ENCODE results near the gene PTPRT.

PTPRT gene

DNA sequence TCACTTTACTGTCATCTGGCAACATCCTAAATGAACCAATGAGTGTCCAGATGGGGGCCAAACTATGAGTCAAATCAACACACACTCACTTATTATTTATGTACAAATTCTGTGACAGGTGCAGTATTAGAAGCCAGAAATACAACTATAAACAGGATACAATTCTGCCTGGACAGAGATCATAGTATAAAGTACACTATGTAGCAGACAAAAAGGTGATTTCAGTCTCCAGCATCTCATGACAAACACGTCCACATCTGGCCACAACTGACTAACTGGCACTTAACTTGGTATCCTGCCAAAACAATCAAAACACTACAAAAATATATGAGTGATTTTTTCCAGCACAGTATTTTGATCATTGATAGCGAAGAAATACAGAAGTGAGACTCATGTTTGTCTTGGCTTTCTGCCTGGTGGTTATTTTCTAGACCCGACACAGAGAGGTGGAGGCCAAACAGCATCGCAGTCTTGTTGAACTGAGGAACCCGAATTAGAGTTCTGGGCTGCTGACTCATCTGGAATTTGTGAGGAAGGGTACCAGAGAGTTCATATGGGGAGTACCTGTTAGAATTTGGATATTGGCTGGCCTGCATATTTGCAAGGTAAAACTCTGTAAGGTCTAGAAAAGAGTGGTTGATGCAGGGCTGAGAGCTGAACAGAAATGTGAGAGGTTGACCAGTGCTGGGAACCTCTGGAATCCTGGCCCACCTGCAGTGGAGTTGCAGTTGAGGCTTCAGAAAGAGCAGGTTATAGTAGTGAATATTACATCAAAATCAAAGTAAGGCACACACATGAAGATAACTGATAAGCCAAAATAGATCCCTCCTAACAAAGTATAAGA, 475.2 kb downstream of the PTPRT start:
- DNase-seq (ENCODE audit: low read depth) = no peak

DNA sequence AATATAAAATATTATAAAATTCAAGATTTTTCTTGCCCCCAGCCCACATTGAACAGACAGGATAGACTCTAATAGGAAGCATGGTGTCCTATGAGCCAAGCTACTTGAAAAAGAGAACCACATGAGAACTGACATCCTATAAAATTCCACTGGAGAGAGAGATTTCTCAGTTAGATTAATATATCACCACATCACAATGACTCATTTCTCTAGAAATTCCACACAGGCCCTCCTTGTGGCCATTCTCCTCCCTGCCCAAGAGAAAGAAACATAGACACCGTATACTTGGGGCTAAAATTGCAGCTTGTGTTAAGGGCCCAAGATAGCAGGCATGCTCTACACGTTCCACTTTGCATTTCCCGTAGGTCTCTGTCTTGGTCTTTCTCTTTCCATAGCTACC, 481.4 kb downstream of the PTPRT start:
- DNase-seq (ENCODE audit: low read depth) = no peak

DNA sequence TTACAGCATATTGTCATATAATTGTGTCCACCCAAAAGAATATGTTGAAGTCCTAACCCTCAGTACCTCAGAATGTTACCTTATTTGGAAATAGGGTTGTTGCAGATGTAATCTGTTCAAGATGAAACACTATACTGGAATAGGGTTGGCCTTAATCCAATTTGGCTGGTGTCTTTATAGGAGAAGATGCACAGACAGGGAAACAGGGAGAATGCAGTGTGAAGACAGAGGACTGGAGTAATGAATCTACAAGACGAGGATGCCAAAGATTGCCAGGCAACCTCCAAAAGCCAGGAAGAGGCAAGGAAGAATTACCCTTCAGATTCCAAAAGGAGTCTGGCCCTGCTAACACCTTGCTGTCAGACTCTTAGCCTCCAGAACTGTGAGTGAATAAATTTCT, 482.9 kb downstream of the PTPRT start:
- DNase-seq (ENCODE audit: low read depth) = no peak

DNA sequence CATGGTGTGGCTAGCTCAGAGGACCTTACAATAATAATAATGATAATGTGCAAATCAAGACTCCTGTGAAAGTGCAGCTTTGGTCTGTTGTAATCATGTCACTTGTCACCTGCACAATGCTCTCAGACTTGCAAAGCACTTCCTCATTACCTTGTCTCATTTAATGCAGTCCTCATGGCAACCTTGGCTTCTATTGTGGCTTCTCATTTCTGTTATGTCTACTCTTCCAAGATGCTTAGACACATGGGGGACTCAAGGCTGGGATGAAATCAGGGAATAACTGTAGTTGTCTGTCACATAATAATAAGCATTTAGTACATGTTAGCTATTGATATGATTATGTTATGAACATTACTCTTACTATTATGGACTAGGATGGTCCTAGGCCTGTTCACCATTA, 484.2 kb downstream of the PTPRT start:
- DNase-seq (ENCODE audit: low read depth) = no peak

DNA sequence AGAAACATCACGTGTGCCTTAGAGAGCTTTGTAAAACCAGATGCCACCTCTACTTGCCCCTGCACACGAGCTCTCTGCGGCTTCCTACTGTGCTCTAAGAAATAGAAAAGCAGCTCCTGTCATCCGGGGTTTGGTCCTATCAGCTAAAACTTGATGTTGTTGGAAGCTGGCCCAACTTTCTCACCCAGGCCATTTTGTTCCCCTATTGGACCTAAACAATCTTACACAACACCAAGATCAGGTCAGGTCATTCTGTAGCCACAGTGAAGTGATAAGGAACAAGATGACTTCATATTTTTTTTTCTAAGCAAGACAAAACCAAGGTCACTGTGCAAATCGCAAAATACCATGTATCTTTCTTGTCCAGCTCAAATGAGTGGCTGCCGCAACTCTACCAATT, 486.0 kb downstream of the PTPRT start:
- DNase-seq (ENCODE audit: low read depth) = no peak

DNA sequence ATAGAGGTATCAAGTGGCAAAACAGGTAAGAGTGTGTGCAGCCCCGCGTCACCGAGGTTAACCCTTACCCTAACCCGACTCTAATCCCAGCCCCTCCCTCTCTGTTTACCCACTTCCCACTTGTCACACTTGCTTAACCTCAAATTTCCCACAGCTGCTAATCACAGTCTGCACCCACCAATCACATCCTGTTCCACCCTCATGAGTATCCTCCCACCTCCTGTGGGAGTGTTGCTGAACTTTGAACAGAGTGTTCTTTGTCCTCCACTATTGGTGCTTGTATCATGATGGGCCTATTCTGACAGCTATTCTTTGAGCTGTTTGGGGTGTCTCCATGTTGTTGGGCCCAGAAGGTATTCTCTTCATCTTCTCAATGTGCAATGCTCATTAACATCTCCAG, 487.8 kb downstream of the PTPRT start:
- no peak for DNase-seq (ENCODE audit: low read depth)

DNA sequence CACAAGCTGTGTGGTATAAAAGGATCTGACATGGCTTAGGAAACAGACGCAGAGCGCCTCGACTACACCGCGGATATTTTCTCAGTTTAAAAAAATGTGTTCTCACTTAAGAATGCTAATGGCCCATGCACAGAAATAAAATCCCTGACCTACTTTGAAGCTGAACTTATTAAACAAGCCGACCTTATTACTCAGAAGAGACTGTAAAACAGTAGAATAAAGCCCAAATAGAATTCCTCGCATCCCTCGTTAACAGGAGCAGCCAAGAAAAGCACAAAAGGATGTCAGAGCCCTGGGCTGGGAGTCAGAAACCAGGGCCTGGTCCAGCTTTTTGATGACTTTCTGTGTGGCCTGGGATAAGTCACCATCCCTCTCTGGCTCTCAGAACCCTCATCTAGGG, 489.3 kb downstream of the PTPRT start:
- DNase-seq (ENCODE audit: low read depth) = no peak

DNA sequence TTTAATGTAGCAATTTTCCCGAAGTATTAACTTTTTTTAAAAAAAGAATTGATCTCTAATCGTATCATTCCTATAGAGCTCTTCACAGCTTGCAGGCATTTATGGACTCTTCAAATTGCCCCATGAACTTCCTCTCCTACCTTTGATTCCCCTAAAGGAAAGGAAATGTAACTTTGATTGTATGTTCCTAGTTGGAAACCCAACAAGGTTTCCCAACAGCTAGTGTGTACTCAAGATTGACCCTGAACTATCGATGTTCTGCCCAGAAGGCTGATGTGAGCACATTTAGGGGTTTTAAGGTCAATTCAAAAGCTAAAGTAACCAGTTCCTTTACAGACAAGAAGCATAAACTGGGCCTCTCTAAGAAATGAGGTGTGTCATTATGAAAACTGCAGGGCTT, 491.7 kb downstream of the PTPRT start:
- DNase-seq (ENCODE audit: low read depth) = no peak

DNA sequence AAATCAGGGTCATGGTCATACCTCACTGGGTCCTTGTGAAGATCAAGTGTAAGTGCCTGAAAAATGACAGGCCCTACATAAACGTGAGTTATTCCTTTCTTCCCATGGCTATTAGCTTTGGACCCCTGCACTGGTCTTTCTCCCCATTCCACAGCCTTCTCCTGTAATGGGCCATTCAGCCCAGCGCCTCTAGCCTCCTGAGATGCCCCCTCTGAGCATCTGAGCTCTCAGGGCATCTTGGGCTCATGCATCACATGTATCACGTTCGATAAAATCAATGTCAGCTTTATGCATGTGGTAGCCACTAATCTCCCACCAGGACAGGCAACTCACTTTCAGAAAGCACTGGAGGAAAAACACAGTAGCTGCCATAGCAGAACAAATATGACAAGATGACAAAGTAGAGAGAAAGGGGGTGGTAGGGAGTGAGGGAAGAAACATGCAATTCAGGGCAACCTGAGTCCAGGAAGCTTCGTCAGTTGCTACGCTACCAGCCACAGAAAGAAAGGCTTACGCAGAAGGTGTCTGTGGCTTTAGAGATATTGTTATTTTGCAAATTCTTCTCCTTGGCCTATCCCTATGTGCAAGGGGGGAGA, 498.8 kb downstream of the PTPRT start:
- no peak for DNase-seq (ENCODE audit: low read depth)

DNA sequence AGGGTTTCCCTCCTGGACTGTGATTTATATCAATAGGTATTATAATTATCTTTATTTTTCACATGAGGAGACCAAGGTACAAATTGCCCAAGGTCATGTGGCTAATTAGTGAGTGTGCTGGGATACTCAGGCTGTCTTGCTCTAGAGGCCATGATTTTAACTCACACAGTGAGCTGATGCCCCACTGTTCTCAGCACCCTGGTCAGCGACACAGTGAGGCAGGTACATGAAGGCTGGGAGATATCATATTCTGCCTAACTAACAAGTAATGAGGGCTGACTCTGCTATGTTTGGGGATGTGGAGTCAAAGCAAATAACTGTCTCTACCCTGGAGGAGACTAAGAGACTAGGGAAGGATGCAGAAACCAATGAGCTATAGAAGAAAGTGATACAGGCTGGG, 501.1 kb downstream of the PTPRT start:
- DNase-seq (ENCODE audit: low read depth) = no peak

DNA sequence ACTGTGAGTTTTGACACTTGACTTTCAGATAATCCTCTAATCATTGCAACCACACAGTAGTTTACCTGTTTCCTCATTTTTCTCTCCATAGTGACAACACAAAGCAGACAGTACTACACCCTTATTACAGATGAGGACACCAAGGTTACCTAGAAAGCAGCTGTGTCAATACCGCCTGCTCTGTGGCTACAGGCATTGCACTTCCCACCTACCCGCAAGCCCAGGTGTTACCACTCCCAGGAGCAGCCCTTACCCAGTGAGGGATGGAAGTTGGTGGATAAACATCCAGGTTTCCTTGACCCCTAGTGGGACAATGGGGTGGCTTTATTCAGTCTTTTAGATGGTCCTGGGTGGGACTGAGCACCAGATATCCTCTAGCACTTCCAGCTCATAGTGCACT, 503.6 kb downstream of the PTPRT start:
- DNase-seq (ENCODE audit: low read depth) = no peak

DNA sequence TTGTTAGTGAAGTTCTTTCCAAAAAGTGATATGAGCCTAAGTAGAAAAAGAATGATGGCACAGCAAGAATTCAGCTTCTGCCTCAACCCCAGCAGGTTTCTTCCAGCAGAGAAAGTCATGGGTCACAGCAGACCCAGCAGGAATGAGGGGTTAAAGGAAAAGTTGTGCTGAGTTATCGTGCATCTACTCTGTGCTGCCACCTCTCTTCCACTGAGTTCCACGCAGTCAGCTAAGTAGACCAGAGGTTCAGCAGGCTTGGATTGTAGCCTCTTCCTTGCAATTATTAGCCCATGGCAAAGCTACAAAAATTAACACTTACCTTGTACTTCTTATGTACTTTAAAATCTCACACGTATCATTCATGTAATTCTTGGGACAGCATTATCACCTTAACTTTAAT, 510.8 kb downstream of the PTPRT start:
- no peak for DNase-seq (ENCODE audit: low read depth)

DNA sequence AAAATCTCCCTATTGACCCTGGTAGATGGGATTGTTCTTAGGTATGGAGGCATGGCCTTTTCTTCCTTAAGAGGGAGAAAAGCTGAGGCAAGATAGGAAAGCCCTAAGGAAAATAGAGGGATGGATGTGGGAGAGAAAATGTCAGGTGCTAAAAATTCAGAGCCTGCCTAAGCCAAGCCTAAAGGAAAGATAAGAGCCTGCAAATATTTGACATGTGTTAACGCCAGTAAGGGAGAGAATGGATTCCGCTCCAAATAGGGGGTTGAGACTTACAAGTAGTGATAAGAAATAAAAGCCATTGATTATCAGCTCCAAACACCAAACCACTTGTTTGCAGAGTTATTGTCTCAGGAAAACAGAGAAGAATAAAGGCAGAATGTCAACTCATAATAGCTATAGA, 533.6 kb downstream of the PTPRT start:
- DNase-seq (ENCODE audit: low read depth) = no peak

DNA sequence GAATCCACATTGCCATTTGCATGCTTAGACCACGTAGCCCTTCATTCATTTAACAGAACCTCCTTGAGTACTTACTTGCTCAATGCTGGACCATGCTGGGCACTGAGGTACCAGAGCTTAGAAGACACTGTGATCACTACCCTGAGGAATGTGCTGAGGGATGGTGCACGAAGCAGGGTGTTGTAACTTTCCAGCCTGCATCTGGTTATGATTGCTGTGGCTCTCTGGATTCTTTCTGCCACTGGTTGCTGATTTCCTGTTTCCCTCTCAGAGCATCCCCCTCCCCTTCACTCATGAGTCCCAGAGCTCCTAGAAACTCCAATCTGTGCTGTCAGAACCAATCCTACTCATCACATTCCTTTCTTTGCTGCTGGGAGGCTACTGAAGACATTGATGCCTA, 537.4 kb downstream of the PTPRT start:
- DNase-seq (ENCODE audit: low read depth) = no peak

DNA sequence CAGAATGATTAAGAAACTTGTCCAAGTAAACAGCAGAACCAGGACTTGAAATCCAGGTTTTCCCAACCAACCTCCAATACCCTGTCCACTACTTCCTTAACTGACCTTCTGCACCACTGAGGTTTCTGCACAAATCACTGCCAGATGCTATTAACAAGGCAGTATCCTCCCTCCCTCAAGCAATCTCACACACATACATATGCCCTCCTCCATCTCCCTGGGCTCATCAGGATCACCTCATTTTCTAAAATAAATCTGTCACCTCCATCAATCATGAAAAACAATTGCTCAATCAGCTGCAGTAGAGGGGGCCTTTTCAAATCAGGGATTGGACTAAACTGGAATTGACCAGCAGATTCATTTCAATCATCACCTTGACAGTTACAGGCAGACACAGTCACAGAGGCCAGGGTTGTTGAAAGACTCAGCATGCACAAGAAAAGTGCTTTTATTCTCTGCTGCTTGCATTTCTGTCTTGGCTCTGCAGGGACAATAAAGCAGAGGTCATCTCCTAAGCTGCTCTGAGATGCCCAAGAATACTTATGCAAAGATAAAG, 539.4 kb downstream of the PTPRT start:
- DNase-seq (ENCODE audit: low read depth) = no peak

DNA sequence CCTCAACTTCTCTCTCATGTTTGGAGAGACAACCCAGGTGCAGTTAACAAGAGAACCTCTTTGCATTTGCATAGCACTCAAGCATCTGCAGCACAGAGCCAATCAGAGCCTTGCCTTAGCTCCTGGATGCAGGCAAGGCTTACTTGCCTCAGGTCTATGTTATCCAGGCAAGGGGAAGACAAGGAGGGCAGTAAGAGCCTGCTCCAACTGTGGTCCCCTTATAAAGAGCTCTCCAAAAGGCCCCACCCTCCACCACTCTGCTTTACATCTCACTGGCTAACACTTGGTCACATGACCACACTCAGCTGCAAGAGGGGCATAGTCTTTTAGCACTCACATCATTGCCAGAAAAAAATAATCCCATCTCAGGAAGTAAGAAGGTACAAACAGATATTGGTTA, 540.0 kb downstream of the PTPRT start:
- DNase-seq (ENCODE audit: low read depth) = no peak

DNA sequence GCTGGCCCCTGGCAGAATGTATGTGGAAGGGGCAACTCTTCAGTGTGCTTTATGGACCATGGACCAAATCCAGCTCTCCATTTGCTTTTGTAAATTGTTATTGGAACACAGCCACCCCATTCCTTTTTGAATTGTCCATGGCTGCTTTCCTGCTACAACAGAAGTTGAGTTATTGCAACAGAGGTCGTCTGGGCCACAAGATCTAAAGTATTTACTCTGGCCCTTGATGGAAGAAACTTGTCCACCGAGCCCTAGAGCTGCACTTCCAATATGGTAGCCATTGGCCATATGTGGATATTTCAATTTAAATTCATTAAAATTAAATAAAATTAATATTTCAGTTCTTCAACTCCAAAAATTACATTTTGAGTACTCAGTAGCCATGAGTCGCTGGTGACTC, 543.5 kb downstream of the PTPRT start:
- no peak for DNase-seq (ENCODE audit: low read depth)

DNA sequence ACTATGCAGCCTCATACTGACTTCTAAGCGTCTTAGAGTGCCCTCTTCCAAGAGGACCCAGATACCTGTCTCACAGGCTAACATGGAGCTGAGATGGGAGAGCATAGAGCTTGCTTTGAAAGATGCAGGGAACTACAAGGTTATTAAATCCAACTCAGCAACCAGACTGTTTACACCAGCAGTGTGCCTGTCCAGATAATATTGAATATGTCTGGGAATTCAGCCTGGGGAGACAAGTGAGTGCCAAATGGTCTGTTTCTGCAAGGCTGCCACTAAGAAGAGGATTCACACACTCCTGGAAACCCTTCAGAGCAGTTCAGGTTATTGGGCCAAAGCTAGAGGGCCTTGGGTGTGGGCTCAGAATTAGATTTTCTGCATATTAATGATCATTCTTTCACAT, 547.8 kb downstream of the PTPRT start:
- no peak for DNase-seq (ENCODE audit: low read depth)

DNA sequence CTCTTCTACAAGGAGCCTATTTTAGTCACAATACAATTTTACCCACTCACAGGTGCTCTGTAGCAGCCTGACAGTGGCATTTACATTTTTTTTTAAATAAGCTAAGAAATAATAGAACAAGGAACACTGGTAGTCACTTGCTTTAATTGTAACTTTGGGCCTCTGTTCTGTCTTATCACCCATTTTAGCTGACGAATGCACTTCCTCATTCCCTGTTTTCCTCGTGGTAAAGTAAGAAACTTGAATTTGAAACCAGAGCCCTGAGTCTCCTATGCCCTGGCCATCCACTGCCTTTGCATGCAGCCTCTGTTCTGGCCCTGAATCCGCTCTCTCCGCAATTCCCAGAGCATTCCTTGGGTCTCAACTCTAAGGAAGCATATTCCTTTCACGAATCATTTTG, 550.6 kb downstream of the PTPRT start:
- no peak for DNase-seq (ENCODE audit: low read depth)

DNA sequence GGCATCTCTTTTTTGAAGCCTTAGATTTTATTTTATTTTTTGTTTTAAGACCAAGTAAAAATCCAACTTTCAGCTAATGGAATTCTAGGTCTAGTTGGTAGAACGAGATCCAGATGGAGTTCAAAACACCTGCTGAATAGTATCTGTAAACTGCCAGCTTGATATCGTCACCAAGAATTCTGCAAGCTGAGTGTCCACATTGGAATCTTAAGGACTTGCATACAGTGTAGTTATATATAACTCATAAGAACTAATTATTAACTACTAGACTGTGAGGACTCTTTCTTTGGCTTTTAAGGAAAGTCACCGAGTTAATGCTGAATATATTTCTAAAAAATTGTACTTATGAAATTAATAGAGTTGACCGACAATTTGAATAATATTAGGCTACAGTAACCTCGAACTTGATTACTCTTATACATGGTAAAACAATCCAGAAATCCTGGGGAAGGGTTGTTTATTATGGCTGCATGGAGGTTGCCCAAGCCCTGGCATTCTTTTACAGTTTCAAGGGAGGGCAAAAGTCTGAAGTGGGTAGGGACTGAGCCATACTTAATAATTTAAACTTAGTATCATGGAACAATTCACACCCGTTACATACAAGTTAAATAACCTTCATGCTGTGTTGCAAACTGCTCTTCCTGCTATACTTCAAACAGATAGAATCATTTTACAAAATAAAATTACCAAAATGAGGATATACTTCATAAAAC, 553.9 kb downstream of the PTPRT start:
- no peak for DNase-seq (ENCODE audit: low read depth)

DNA sequence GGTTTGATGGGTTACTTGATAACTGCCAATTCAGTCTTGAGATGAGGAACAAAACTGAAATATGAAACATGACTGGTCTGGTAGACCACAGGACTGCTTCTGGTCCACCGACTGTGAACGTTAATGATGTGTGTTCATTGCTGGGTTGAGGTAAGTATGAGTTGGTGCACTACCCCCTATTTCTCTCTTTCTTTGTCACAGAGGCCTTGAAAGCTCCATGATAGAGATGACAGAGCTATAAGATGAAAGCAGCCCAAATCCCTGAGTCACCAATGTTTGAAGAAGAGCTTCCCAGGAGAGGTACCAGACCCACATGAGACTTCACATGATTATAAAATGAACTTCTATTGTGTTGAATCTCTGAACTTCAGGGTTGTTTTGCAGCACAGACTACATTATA, 555.5 kb downstream of the PTPRT start:
- DNase-seq (ENCODE audit: low read depth) = no peak

DNA sequence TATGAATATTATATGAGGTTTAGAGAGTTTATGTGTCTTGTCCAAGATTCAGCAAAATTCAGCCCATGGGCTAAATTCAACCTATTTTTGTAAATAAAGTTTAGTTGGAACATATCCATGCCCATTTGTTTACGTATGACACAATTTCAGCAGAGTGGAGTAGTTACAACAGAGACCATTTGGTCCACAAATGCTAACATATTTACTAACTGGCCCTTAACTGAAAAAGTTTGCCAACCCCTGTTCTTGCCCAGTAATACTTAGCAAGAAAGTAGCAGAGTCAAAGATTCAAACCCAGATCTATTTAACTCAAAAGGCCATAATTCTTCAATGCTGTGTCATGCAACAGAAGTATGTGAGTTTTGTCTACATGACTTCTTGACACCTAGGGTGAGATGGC, 561.0 kb downstream of the PTPRT start:
- no peak for DNase-seq (ENCODE audit: low read depth)

DNA sequence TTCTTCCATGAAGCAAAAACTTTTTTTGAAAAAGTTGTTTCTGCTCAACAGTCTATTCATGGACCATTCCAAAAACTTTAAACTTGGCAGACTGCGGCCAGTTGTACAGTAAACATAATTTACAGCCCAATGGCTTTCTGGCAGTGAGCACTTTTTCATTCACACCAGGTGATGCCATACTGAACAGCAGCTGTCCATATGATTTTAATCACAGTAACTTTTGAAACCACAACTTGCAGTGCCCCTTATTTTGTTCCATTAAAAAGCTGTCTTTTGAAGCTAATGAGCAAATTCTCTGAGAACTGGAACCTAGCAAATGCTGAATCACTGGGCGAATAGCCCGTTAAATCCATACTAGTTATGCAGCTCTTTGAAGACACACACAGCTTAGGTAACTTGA, 576.6 kb downstream of the PTPRT start:
- DNase-seq (ENCODE audit: low read depth) = no peak

Data from EH (cell line).